Activated gamma-delta T cell (primary cell): ENCODE data around the gene CDC42EP1.
A peak's percentile ranks its signal among the peaks of the same experiment; 100 is the strongest.
"Not testable (repeated sequence)": the region's sequence is repeated elsewhere in the genome, so short reads cannot be mapped to it uniquely, and the experiment has no call there.

Source experiments
- DNase-seq: peaks from one replicate; lab custom pipeline; 2025; lab: John Stamatoyannopoulos, UW

CDC42EP1 gene

GRCh38 chr22:37581504-37581903 lies 21.2 kb downstream of the CDC42EP1 start:
- no peak for DNase-seq

- DNase-seq, result no peak
Measured at GRCh38 chr22:37582526-37582925, 22.2 kb downstream of the CDC42EP1 start.

GRCh38 chr22:37588546-37589215 lies 28.4 kb downstream of the CDC42EP1 start:
- no peak for DNase-seq

- DNase-seq, result no peak
Measured at GRCh38 chr22:37589636-37590035, 29.4 kb downstream of the CDC42EP1 start.

- DNase-seq, result not testable (repeated sequence)
Measured at GRCh38 chr22:37591081-37591480, 30.8 kb downstream of the CDC42EP1 start.

- no peak for DNase-seq
Measured at GRCh38 chr22:37591823-37592404, 31.6 kb downstream of the CDC42EP1 start.

GRCh38 chr22:37594237-37594636 lies 34.0 kb downstream of the CDC42EP1 start:
- DNase-seq, result no peak

GRCh38 chr22:37599153-37599552 lies 38.9 kb downstream of the CDC42EP1 start:
- no peak for DNase-seq

GRCh38 chr22:37601203-37601539 lies 40.9 kb downstream of the CDC42EP1 start:
- DNase-seq, result no peak

GRCh38 chr22:37601540-37602442 lies 41.5 kb downstream of the CDC42EP1 start:
- DNase-seq, result no peak

- DNase-seq, result not testable (repeated sequence)
Measured at GRCh38 chr22:37602546-37603277, 42.4 kb downstream of the CDC42EP1 start.

GRCh38 chr22:37604074-37604473 lies 43.8 kb downstream of the CDC42EP1 start:
- DNase-seq, result no peak

- no peak for DNase-seq
Measured at GRCh38 chr22:37604875-37605274, 44.6 kb downstream of the CDC42EP1 start.

GRCh38 chr22:37607010-37607934 lies 47.0 kb downstream of the CDC42EP1 start:
- DNase-seq, result peak; percentile 73

- no peak for DNase-seq
Measured at GRCh38 chr22:37607935-37608476, 47.7 kb downstream of the CDC42EP1 start.

GRCh38 chr22:37608477-37609239 lies 48.4 kb downstream of the CDC42EP1 start, which contains the start of gene GGA1:
Gene GGA1, plus strand, starts transcription at chr22:37608834. Its CDS starts 27 bp downstream, at chr22:37608861.
- peak; percentile 95 for DNase-seq

GRCh38 chr22:37609240-37610152 lies 49.2 kb downstream of the CDC42EP1 start:
- DNase-seq, result no peak

- not testable (repeated sequence) for DNase-seq
Measured at GRCh38 chr22:37610153-37610475, 49.8 kb downstream of the CDC42EP1 start.
